ENCODE measurements around the gene EPHA4. TPM values are rescaled to one million over a fixed set of nuclear protein-coding genes. Genes with fewer than 3 reads are reported as not detected.

Gene EPHA4
- total and polyA plus RNA-seq, 2 experiments from 2014 or later, result 24.4 to 42.2 TPM

DNA sequence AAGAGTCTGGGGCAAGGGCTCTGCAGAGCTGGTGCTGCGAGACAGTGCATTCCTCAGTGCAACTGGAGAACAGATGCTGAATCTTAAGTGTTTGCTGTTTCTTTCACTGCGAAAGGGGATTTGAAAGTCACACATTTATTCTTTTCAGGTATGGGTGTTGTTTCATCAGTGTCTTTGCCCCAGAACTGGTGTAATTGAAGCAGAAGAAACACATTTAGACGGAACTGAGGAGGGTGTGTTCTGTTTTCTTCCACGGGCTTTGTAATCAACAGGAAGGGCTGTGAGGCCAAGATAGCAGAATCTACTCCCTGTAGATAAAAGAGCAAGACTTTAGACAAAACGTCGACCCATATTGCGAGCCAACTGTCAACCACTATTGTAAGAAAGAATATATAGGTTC lies 151.9 kb downstream of the EPHA4 start:
- Histone ChIP-seq H3K4me3 (no peak overlapping the region), H3K27me3 (replicated peaks; ENCODE audit: insufficient read depth) (no peaks in the 10 kb centered on the region), H3K27ac (no peak overlapping the region), H3F3A (ENCODE audit: insufficient read depth) (no peaks in the 10 kb centered on the region), H3K9me2 (ENCODE audit: insufficient read depth) (no peaks in the 10 kb centered on the region), H3K36me3 (ENCODE audit: low read depth) (peaks cover 46% of the 10 kb centered on the region), H2AFZ (no peak overlapping the region), H3K4me1 (ENCODE audit: insufficient read depth) (peaks cover 8% of the 10 kb centered on the region; the same call in 1 of the 2 replicates), H4K20me1 (ENCODE audit: insufficient read depth) (no peaks in the 10 kb centered on the region), H3K4me2 (ENCODE audit: unreplicated experiment) (no peak overlapping the region), H3K9me3 (ENCODE audit: low read depth) (no peaks in the 10 kb centered on the region), H3K79me2 (ENCODE audit: insufficient read depth) (no peaks in the 10 kb centered on the region), H3K9ac (no peak overlapping the region)
- TF ChIP-seq EZH2phosphoT487 (IDR thresholded peaks at IDR 0.05; ENCODE audit: insufficient read depth, low read depth), result no peak
- WGBS, 2 experiments (ENCODE audit: low coverage in 1 of 2, low lambda C conversion rate in 2 of 2, missing lambda C conversion rate in 2 of 2), result 82 to 88% methylated on average over 7 of the region's 7 CpGs
- DNase-seq, result no peak
- in situ Hi-C loops (cut with MboI), result no loop called here

DNA sequence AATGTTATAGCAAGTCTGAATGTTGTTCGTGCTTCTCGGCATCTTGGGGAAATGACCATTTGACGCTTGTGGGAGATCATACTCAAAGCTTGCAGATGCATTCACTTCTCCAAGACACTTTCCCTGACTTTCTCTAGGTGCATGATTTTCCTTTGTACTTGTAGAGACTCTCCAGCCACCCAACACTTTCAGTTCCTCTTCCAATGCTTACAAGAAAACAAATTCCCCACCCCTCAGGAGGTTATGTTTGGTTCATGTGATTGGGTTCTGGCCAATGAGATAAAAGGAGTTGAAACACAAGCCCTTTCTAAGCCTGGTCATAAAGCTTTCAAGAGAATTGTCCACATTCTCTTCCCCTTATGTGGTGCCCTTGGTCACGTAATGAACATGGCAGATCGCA lies 156.3 kb downstream of the EPHA4 start:
- Histone ChIP-seq H2AFZ (no peak overlapping the region), H3K36me3 (ENCODE audit: low read depth) (peaks cover 20% of the 10 kb centered on the region), H3K4me2 (ENCODE audit: unreplicated experiment) (no peak overlapping the region), H3K4me3 (no peak overlapping the region), H3K9me3 (ENCODE audit: low read depth) (no peaks in the 10 kb centered on the region), H3K79me2 (ENCODE audit: insufficient read depth) (no peaks in the 10 kb centered on the region), H3F3A (ENCODE audit: insufficient read depth) (no peaks in the 10 kb centered on the region; the same call in 1 of the 2 replicates), H3K27me3 (replicated peaks; ENCODE audit: insufficient read depth) (no peaks in the 10 kb centered on the region), H3K9ac (no peak overlapping the region), H3K9me2 (ENCODE audit: insufficient read depth) (no peaks in the 10 kb centered on the region), H3K4me1 (ENCODE audit: insufficient read depth) (no peaks in the 10 kb centered on the region), H3K27ac (no peak overlapping the region), H4K20me1 (ENCODE audit: insufficient read depth) (no peaks in the 10 kb centered on the region)
- DNase-seq, result no peak
- WGBS, 2 experiments (ENCODE audit: low coverage in 1 of 2, low lambda C conversion rate in 2 of 2, missing lambda C conversion rate in 2 of 2), result 97 to 98% methylated on average over 5 of the region's 5 CpGs
- TF ChIP-seq EZH2 (IDR thresholded peaks at IDR 0.05; ENCODE audit: insufficient read depth, poor library complexity, severe bottlenecking), result no peak
- in situ Hi-C loops (cut with MboI), result no loop called here

DNA sequence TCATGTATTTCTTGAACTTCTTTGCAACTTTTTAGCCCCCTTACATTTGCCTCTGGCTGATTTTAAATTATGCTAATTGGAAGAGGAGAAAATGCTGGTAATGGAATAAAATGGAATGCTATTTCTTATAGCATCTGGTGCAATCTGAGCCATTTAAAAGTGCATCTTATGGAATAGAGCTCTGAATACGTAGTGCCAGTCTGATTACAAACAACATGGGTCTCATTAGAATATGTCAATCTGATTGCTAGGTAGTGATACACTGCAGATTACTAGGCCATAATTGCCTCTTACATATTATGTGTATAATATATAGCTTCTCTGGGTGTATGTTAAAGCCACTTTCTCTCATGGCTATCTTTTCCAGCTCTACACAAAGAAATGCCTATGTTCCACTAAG lies 159.1 kb downstream of the EPHA4 start:
- H3K27ac ChIP-seq, result no peak overlapping the region

DNA sequence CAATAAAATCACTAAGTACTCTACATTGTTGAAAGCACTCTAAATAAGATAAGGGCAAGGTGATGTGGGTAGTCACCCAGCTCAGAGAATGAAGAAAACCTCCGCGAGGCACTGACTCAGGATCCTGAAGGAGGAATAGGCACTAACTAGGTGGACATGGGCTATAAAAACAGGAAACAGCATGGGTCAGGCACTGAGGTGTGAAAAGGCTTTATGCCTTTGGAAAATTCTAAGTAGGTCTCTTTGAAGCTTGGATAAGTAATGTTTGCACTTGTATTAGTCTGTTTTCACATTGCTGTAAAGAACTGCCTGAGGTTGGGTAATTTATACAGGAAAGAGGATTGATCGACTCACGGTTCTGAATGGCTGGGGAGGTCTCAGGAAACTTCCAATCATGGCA lies 161.6 kb downstream of the EPHA4 start:
- Histone ChIP-seq H3K9me3 (ENCODE audit: low read depth) (no peaks in the 10 kb centered on the region), H2AFZ (no peak overlapping the region), H4K20me1 (ENCODE audit: insufficient read depth) (no peaks in the 10 kb centered on the region), H3F3A (ENCODE audit: insufficient read depth) (no peaks in the 10 kb centered on the region; the same call in 1 of the 2 replicates), H3K4me3 (no peak overlapping the region), H3K9me2 (ENCODE audit: insufficient read depth) (no peaks in the 10 kb centered on the region), H3K79me2 (ENCODE audit: insufficient read depth) (no peaks in the 10 kb centered on the region), H3K4me2 (ENCODE audit: unreplicated experiment) (no peak overlapping the region), H3K36me3 (ENCODE audit: low read depth) (no peaks in the 10 kb centered on the region), H3K9ac (no peak overlapping the region), H3K27me3 (replicated peaks; ENCODE audit: insufficient read depth) (no peaks in the 10 kb centered on the region), H3K4me1 (ENCODE audit: insufficient read depth) (no peaks in the 10 kb centered on the region), H3K27ac (no peak overlapping the region)
- in situ Hi-C loops (cut with MboI), result no loop called here
- TF ChIP-seq EZH2 (IDR thresholded peaks at IDR 0.05; ENCODE audit: insufficient read depth, poor library complexity, severe bottlenecking), result no peak
- no peak for DNase-seq
- 93% methylated on average over 4 of the region's 4 CpGs for WGBS, 2 experiments (ENCODE audit: low coverage in 1 of 2, low lambda C conversion rate in 2 of 2, missing lambda C conversion rate in 2 of 2)

More for the DNA sequence above, 159.1 kb downstream of the EPHA4 start:
- H4K20me1 ChIP-seq (ENCODE audit: insufficient read depth), result no peaks in the 10 kb centered on the region
- TF ChIP-seq EZH2 (IDR thresholded peaks at IDR 0.05; ENCODE audit: insufficient read depth, poor library complexity, severe bottlenecking), result no peak
- no peak for TF ChIP-seq EZH2phosphoT487 (IDR thresholded peaks at IDR 0.05; ENCODE audit: insufficient read depth, low read depth)
- no peak overlapping the region for H2AFZ ChIP-seq
- no peaks in the 10 kb centered on the region; the same call in 1 of the 2 replicates for H3F3A ChIP-seq (ENCODE audit: insufficient read depth)
- H3K79me2 ChIP-seq (ENCODE audit: insufficient read depth), result no peaks in the 10 kb centered on the region
- no peak for DNase-seq
- no peak overlapping the region for H3K4me3 ChIP-seq
- no peaks in the 10 kb centered on the region for H3K9me2 ChIP-seq (ENCODE audit: insufficient read depth)
- H3K4me2 ChIP-seq (ENCODE audit: unreplicated experiment), result no peak overlapping the region
- no peaks in the 10 kb centered on the region for H3K27me3 ChIP-seq (replicated peaks; ENCODE audit: insufficient read depth)
- WGBS, 2 experiments (ENCODE audit: low coverage in 1 of 2, low lambda C conversion rate in 2 of 2, missing lambda C conversion rate in 2 of 2), result 98 to 100% methylated on average over 1 of the region's 1 CpG
- in situ Hi-C loops (cut with MboI), result no loop called here
- no peaks in the 10 kb centered on the region for H3K9me3 ChIP-seq (ENCODE audit: low read depth)
- peaks cover 4% of the 10 kb centered on the region; the same call in 1 of the 2 replicates for H3K36me3 ChIP-seq (ENCODE audit: low read depth)
- H3K4me1 ChIP-seq (ENCODE audit: insufficient read depth), result no peaks in the 10 kb centered on the region
- no peak overlapping the region for H3K9ac ChIP-seq

DNA sequence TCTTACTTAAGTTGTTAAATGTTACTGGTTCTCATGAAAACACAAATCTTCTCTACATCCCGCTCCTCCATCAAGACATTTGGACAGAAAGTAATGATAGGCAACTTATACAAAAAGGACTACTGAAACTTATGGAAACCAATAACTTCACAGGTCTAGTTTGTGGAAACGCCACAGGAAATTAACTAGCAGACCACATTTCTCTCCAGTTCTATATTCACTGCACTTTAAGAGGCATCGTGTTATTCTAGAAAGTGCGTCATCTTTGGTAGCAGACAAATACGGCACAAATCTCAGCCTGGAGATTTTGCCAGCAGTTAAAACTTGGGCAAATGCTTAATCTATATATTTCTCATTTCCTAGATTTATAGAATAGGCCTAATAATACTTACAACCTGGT lies 164.3 kb downstream of the EPHA4 start:
- H3K36me3 ChIP-seq (ENCODE audit: low read depth), result no peaks in the 10 kb centered on the region
- no peak overlapping the region for H3K4me3 ChIP-seq
- no peaks in the 10 kb centered on the region for H3K9me2 ChIP-seq (ENCODE audit: insufficient read depth)
- no peak for DNase-seq
- H3K27ac ChIP-seq, result no peak overlapping the region
- TF ChIP-seq EZH2phosphoT487 (IDR thresholded peaks at IDR 0.05; ENCODE audit: insufficient read depth, low read depth) (no peak), EZH2 (IDR thresholded peaks at IDR 0.05; ENCODE audit: insufficient read depth, poor library complexity, severe bottlenecking) (no peak)
- H3K9me3 ChIP-seq (ENCODE audit: low read depth), result no peaks in the 10 kb centered on the region
- in situ Hi-C loops (cut with MboI), result no loop called here
- no peaks in the 10 kb centered on the region for H3F3A ChIP-seq (ENCODE audit: insufficient read depth)
- H3K4me1 ChIP-seq (ENCODE audit: insufficient read depth), result no peaks in the 10 kb centered on the region
- no peak overlapping the region for H3K4me2 ChIP-seq (ENCODE audit: unreplicated experiment)
- no peak overlapping the region for H3K9ac ChIP-seq
- WGBS, 2 experiments (ENCODE audit: low coverage in 1 of 2, low lambda C conversion rate in 2 of 2, missing lambda C conversion rate in 2 of 2), result 88 to 89% methylated on average over 5 of the region's 5 CpGs
- H3K27me3 ChIP-seq (replicated peaks; ENCODE audit: insufficient read depth), result no peaks in the 10 kb centered on the region
- H3K79me2 ChIP-seq (ENCODE audit: insufficient read depth), result no peaks in the 10 kb centered on the region
- no peaks in the 10 kb centered on the region for H4K20me1 ChIP-seq (ENCODE audit: insufficient read depth)
- H2AFZ ChIP-seq, result no peak overlapping the region

All from GM23248 (cell line).